Smooth muscle cell (in vitro differentiated cells): ENCODE measurements around the gene DYNLT2. TPM values are rescaled to one million over a fixed set of nuclear protein-coding genes. Genes with fewer than 3 reads are reported as not detected.

Experiments used
- DNase-seq: peaks from one replicate; lab custom pipeline; 2025; ENCODE audit not compliant: unreplicated experiment; lab: John Stamatoyannopoulos, UW
- H2AFZ ChIP-seq: fragments of 200-600 bp; sonication (generic); 2 replicates; pipeline ENCODE4 v1.6.0; 2016; ENCODE audit warnings: antibody characterized with exemption, low read depth, mild to moderate bottlenecking
- H3F3A ChIP-seq: fragments of 200-600 bp; sonication (generic); 2 replicates; pipeline ENCODE4 v1.6.0; 2017; ENCODE audit warnings: antibody characterized with exemption, low read depth
- H3K27ac ChIP-seq: fragments of 200-600 bp; sonication (generic); 2 replicates; pipeline ENCODE4 v1.5.1; 2016; ENCODE audit warnings: low read depth, mild to moderate bottlenecking
- H3K27me3 ChIP-seq: fragments of 200-600 bp; sonication (generic); 2 replicates; pipeline ENCODE4 v1.6.1; 2016; ENCODE audit warnings: low read depth, mild to moderate bottlenecking
- H3K36me3 ChIP-seq: fragments of 200-600 bp; sonication (generic); 2 replicates; pipeline ENCODE4 v1.5.1; 2016; ENCODE audit warnings: low read depth
- H3K4me1 ChIP-seq: fragments of 200-600 bp; sonication (generic); 2 replicates; pipeline ENCODE4 v1.5.1; 2016; ENCODE audit warnings: low read depth
- H3K4me2 ChIP-seq: fragments of 200-600 bp; sonication (generic); 2 replicates; pipeline ENCODE4 v1.6.0; 2016; ENCODE audit warnings: mild to moderate bottlenecking
- H3K4me3 ChIP-seq: fragments of 200-600 bp; sonication (generic); 2 replicates; pipeline ENCODE4 v1.5.1; 2016; ENCODE audit warnings: mild to moderate bottlenecking
- H3K79me2 ChIP-seq: fragments of 200-600 bp; sonication (generic); 2 replicates; pipeline ENCODE4 v1.6.0; 2016; ENCODE audit warnings: low read depth, mild to moderate bottlenecking
- H3K9ac ChIP-seq: fragments of 200-600 bp; sonication (generic); 2 replicates; pipeline ENCODE4 v1.6.0; 2016; ENCODE audit warnings: low read depth
- H3K9me3 ChIP-seq: fragments of 200-600 bp; sonication (generic); replicated peaks from 2 replicates; pipeline ENCODE4 v1.5.1; 2016; ENCODE audit warnings: low read depth
- H4K20me1 ChIP-seq: fragments of 200-600 bp; sonication (generic); 2 replicates; pipeline ENCODE4 v1.6.0; 2016; ENCODE audit warnings: low read depth
- WGBS: methylation state at CpG from one replicate; pipeline ENCODE4 v1.1.7; 2016; ENCODE audit warnings: low lambda C conversion rate; 5-methylcytosine and 5-hydroxymethylcytosine counted together
- polyA plus RNA-seq: library from polyadenylated mRNA; unstranded; fragments of >200 nt; fragmentation: Nextera tagmentation; extraction: Ambion mirVana; gene quantifications from 2 replicates; pipeline ENCODE4 v1.2.1, GENCODE V29; 2016
- total RNA-seq: library from RNA; depleted of rRNA; stranded (reverse); fragments of >200 nt; gene quantifications from 2 replicates; pipeline ENCODE4 v1.2.3, GENCODE V29; 2014
- TF ChIP-seq, protein P1 (sequence below): fragments of 200-600 bp; sonication (generic); IDR thresholded peaks from 2 replicates; pipeline ENCODE4 v1.5.1; 2017; ENCODE audit warnings: borderline replicate concordance, mild to moderate bottlenecking, antibody characterized with exemption; ENCODE audit not compliant: insufficient read depth, poor library complexity, severe bottlenecking

DYNLT2 gene
- total and polyA plus RNA-seq, 2 experiments from 2014 or later, result 0.89 to 2.1 TPM

DNA sequence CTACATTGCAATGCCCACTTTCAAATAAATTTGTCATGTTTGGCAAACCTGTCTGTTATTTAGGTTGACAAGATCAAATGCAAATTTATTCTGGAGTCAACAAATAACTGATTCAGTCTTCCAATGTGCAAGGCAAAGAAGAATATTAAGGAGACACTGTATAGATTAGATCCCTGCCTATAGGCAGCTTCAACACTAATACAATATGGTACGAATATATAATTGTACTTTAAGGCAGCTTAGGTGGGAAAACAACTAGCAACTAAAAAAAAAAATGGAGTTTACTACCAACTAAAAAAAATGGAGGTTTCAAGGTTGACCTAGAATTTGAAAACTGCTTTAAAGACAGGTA is 25.3 kb downstream of the DYNLT2 start:
- peaks cover 22% of the 10 kb centered on the region for H4K20me1 ChIP-seq
- no peak for DNase-seq
- 89% methylated on average over 1 of the region's 1 CpG for WGBS
- no peak overlapping the region for H3K4me2 ChIP-seq
- H3K9ac ChIP-seq, result no peak overlapping the region
- no peaks in the 10 kb centered on the region for H3K9me3 ChIP-seq
- no peak overlapping the region for H2AFZ ChIP-seq
- H3F3A ChIP-seq, result peaks cover 3% of the 10 kb centered on the region
- no peak overlapping the region for H3K27ac ChIP-seq
- peaks cover 17% of the 10 kb centered on the region for H3K79me2 ChIP-seq
- H3K4me1 ChIP-seq, result peaks cover 20% of the 10 kb centered on the region
- TF ChIP-seq, protein P1, sequence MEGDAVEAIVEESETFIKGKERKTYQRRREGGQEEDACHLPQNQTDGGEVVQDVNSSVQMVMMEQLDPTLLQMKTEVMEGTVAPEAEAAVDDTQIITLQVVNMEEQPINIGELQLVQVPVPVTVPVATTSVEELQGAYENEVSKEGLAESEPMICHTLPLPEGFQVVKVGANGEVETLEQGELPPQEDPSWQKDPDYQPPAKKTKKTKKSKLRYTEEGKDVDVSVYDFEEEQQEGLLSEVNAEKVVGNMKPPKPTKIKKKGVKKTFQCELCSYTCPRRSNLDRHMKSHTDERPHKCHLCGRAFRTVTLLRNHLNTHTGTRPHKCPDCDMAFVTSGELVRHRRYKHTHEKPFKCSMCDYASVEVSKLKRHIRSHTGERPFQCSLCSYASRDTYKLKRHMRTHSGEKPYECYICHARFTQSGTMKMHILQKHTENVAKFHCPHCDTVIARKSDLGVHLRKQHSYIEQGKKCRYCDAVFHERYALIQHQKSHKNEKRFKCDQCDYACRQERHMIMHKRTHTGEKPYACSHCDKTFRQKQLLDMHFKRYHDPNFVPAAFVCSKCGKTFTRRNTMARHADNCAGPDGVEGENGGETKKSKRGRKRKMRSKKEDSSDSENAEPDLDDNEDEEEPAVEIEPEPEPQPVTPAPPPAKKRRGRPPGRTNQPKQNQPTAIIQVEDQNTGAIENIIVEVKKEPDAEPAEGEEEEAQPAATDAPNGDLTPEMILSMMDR, result no peak
- H3K4me3 ChIP-seq, result no peak overlapping the region
- no peaks in the 10 kb centered on the region for H3K27me3 ChIP-seq
- H3K36me3 ChIP-seq, result no peaks in the 10 kb centered on the region

DNA sequence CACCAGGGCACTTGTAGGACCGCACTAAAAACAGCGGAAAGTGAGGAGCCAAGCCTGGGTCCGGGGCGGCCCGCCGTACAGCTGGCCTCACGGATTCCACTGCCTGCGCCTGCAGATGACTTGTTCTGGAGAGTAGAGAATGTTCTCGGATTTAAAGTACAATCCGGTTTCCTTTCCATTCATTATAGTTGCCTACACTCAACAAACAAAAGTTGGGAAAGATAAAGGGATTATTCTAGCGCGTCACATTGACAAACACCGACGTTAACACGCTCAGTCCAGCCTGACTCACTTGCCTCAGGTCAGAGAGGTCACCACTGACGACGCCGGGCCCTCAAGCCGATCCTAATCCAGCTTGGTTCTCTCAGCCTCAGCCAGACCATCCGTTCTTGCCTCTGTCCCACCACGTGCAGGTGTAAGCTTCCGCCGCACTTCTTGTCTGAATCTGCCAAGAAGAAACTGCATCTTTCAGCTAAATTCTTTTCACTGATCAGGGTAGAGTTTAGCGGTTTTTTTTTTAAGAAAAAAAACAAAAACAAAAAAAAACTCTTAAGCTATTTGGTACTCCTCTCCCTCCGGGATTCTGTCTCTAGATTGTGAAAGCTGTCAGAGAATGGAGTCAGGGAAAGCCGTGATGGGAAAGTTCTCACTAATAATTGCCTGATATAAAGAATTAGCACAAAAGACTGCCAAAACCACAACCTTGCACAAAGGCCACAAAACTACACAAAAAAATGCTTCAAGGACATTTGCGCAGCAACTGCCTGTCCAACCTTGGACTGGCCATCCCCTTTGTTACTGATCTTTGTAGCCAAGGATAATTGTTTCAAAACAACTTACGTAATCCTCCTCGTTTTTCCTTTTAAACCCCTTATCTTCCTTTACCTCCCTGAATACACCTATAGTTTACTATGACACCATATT is 26.0 kb downstream of the DYNLT2 start:
- Histone ChIP-seq H3K27ac (peak overlapping the region; percentile 74), H3K4me2 (peak overlapping the region; percentile 95), H3K4me1 (peaks cover 20% of the 10 kb centered on the region), H3K36me3 (no peaks in the 10 kb centered on the region), H3F3A (peaks cover 3% of the 10 kb centered on the region), H3K9me3 (no peaks in the 10 kb centered on the region), H4K20me1 (peaks cover 28% of the 10 kb centered on the region), H3K9ac (peak overlapping the region; percentile 52), H3K4me3 (peak overlapping the region; percentile 73), H2AFZ (peak overlapping the region; percentile 92), H3K79me2 (peaks cover 23% of the 10 kb centered on the region), H3K27me3 (no peaks in the 10 kb centered on the region)
- TF ChIP-seq, protein P1, result no peak
- WGBS, result 21% methylated on average over 29 of the region's 29 CpGs
- no peak for DNase-seq

DNA sequence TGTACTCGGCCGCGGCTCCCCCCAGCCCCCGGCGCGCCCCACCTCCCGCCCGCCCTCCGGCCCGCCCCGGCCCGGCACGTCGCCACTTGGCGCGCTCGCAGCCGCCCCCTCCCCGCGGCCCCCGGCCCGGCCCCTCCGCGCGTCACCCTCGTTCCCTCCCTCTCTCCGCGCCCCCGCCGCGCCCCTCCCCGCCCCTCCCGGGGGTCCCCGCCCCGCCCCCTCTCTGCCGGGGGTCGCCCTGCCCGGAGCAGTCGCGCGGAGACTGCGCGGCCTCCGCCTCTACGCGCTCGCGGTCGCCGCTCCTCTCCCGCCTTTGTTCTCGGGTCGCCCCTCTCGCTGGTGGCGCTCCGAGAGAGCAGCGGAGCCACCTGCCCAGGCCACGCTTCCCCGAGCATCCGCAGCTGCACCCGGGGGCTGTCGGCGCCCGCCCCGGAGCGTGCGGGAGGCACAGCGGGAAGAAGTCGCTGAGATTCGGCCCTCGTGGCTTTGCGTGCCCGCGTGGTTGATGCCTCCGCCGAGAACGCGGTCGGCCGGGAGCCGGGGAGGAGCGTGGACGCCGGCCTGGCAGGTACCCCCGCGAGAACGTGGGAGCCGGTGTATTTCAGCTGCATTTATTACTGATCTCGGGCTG is 26.8 kb downstream of the DYNLT2 start, which contains the start of gene PHF10:
PHF10 (minus strand) TSS at position 7 of the 631 bp plus-strand sequence. CDS start 569 bp downstream, outside the sequence.
- Histone ChIP-seq H2AFZ (peak within 1 kb of the TSS; percentile 92), H4K20me1 (peaks cover 35% of the 10 kb centered on the region), H3K4me3 (peak within 1 kb of the TSS; percentile 73), H3K79me2 (peaks cover 31% of the 10 kb centered on the region), H3F3A (peaks cover 3% of the 10 kb centered on the region), H3K4me1 (peaks cover 20% of the 10 kb centered on the region), H3K27me3 (no peaks in the 10 kb centered on the region), H3K27ac (peak within 1 kb of the TSS; percentile 74), H3K9me3 (no peaks in the 10 kb centered on the region), H3K9ac (peak within 1 kb of the TSS; percentile 52), H3K4me2 (peak within 1 kb of the TSS; percentile 95), H3K36me3 (no peaks in the 10 kb centered on the region)
- DNase-seq, result peak; percentile 25
- TF ChIP-seq, protein P1, result no peak
- WGBS, result under 1% methylated on average over 41 of the region's 89 CpGs
